ES-I3 (cell line): Measurements from ENCODE around the gene RPS6KB2.

Experiments
- H3K36me3 ChIP-seq: 2 replicates; pipeline ENCODE4 v1.6.1; 2013; ENCODE audit warnings: mild to moderate bottlenecking, low read length, control low read depth, moderate library complexity; ENCODE audit not compliant: insufficient read depth
- H3K4me1 ChIP-seq: 2 replicates; pipeline ENCODE4 v1.6.1; 2013; ENCODE audit warnings: mild to moderate bottlenecking, control low read depth, low read length; ENCODE audit not compliant: insufficient read depth
- H3K9ac ChIP-seq: 2 replicates; pipeline ENCODE4 v1.6.1; 2013; ENCODE audit warnings: low read depth, mild to moderate bottlenecking, low read length, moderate library complexity
- H3K9me3 ChIP-seq: 2 replicates; pipeline ENCODE4 v1.6.1; 2013; ENCODE audit warnings: mild to moderate bottlenecking, low read length, moderate library complexity; ENCODE audit not compliant: control insufficient read depth, insufficient read depth

The RPS6KB2 gene

GRCh38 chr11:67435727-67436458 lies 7.6 kb downstream of the RPS6KB2 start:
- H3K4me1 ChIP-seq: peaks cover 17% of the 10 kb centered on the region; the same call in 1 of the 2 replicates
- H3K9ac ChIP-seq: no peak overlapping the region
- no peaks in the 10 kb centered on the region for H3K9me3 ChIP-seq
- H3K36me3 ChIP-seq: peaks cover 6% of the 10 kb centered on the region; the same call in 1 of the 2 replicates

DNA sequence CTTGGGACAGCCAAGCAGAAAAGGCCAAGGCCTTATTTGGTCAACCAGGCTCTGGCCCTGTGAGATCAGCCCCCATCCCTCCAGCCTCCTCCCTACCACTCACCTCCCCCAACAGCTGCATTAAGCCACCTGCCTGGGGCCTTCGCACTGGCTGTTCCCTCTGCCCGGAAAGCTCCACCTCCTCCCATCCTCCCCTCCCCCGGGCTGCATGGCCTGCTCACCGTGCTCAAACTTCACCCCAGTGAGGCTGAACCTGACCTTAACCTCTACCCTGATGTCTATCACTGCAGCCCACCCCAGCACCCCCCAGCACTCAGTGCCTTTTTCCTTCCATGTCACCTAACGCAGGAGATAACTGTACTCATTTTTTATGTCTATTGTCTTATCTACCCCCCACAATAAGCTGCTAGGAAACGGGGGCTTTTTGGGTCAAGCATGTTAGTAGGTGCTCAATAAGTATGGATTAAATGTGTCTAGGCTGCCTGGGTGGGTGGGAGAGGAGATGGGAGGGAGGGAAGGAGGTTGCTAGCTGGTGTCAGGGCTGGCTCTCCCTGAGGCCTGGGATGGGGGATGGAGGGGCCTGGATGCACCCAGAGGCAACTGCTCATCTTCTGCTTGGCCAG lies 8.3 kb downstream of the RPS6KB2 start:
- Histone ChIP-seq H3K4me1 (peaks cover 17% of the 10 kb centered on the region; the same call in 1 of the 2 replicates), H3K9me3 (no peaks in the 10 kb centered on the region), H3K36me3 (0 out of 2 replicates have a peak, but pooled peaks cover 6% of the 10 kb centered on the region), H3K9ac (no peak overlapping the region)

DNA sequence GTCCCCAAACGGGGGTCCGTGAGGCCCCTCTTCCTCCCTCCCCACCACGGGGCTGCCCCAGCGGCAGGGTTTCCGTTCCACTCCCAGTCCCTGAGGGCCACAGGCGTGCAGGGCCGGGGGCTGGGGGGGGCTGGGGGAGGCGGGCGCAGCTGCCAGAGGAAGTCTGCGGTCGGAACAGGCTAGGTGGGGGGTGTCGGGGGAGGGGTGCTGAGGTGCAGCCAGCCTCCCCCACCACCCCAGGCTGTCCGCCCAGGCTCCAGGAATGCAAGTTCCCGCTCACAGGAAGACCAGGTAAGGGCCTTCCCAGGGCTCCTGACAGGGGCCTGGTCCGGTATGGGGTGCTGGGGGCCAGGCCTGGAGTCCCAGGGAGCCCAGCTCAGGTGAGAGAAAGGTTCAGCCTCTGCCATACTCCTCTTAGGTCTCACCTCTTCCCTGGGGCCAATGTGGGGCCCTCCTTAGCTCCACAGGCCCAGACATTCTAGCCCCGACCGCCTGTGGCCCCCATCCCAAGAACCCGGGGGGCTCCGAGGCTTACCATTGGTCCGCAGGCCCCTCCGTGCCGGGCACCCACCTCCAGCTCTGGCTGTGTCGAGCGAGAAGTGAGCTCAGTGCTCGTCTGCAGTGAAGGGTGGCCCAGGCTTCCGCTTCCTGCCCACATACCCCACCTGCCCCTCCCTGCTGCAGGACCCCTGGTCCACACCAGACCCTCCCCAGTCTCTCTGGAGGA lies 9.0 kb downstream of the RPS6KB2 start, which contains the start of gene PTPRCAP:
Gene PTPRCAP, minus strand, starts transcription at position 601 of the 727 bp plus-strand sequence. Its CDS starts 63 bp downstream, at position 538.
- H3K9ac ChIP-seq: no peak within 1 kb of the TSS
- 0 out of 2 replicates have a peak, but pooled peaks cover 7% of the 10 kb centered on the region for H3K36me3 ChIP-seq
- H3K9me3 ChIP-seq: no peaks in the 10 kb centered on the region
- H3K4me1 ChIP-seq: peaks cover 17% of the 10 kb centered on the region; the same call in 1 of the 2 replicates

GRCh38 chr11:67437809-67438157 lies 9.5 kb downstream of the RPS6KB2 start:
- Histone ChIP-seq H3K9me3 (no peaks in the 10 kb centered on the region), H3K4me1 (peaks cover 17% of the 10 kb centered on the region; the same call in 1 of the 2 replicates), H3K9ac (no peak overlapping the region), H3K36me3 (0 out of 2 replicates have a peak, but pooled peaks cover 7% of the 10 kb centered on the region)

- Histone ChIP-seq H3K9me3 (no peaks in the 10 kb centered on the region), H3K36me3 (0 out of 2 replicates have a peak, but pooled peaks cover 7% of the 10 kb centered on the region), H3K4me1 (peaks cover 17% of the 10 kb centered on the region; the same call in 1 of the 2 replicates), H3K9ac (no peak overlapping the region)
These were observed 10.0 kb downstream of the RPS6KB2 start for GRCh38 chr11:67438158-67438902.

- Histone ChIP-seq H3K36me3 (0 out of 2 replicates have a peak, but pooled peaks cover 7% of the 10 kb centered on the region), H3K9ac (no peak overlapping the region), H3K9me3 (no peaks in the 10 kb centered on the region), H3K4me1 (peaks cover 17% of the 10 kb centered on the region; the same call in 1 of the 2 replicates)
These were observed 11.3 kb downstream of the RPS6KB2 start for GRCh38 chr11:67439321-67440228.

- Histone ChIP-seq H3K4me1 (peaks cover 17% of the 10 kb centered on the region; the same call in 1 of the 2 replicates), H3K9ac (no peak overlapping the region), H3K9me3 (no peaks in the 10 kb centered on the region), H3K36me3 (0 out of 2 replicates have a peak, but pooled peaks cover 7% of the 10 kb centered on the region)
These were observed 12.2 kb downstream of the RPS6KB2 start for GRCh38 chr11:67440229-67441097.

DNA sequence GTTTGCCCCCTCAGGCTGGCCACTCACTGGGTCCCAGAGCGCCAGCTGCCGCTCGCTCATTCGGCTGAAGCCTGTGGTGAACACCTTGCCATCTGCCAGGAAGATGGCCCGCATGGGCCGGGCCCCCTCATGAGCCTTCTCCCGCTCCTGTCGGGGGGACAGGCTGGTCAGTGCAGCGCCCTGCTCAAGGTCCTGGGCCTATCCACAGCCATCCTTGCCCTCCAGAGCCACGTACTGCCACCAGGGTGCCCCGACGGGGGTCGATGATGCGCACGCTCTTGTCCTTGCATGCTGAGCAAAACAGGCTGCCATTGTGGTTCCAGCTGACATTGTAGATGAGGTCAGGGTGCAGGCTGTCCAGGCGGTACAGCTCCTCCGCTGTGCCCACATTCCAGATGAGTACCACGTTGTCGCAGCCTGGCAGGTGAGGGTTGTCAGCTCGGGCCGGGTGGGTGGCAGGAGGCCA lies 12.8 kb downstream of the RPS6KB2 start:
- Histone ChIP-seq H3K9ac (no peak overlapping the region), H3K36me3 (0 out of 2 replicates have a peak, but pooled peaks cover 7% of the 10 kb centered on the region), H3K9me3 (no peaks in the 10 kb centered on the region), H3K4me1 (peaks cover 15% of the 10 kb centered on the region; the same call in 1 of the 2 replicates)

GRCh38 chr11:67441731-67442351 lies 13.5 kb downstream of the RPS6KB2 start:
- Histone ChIP-seq H3K36me3 (0 out of 2 replicates have a peak, but pooled peaks cover 7% of the 10 kb centered on the region), H3K4me1 (peaks cover 10% of the 10 kb centered on the region; the same call in 1 of the 2 replicates), H3K9me3 (no peaks in the 10 kb centered on the region), H3K9ac (no peak overlapping the region)

DNA sequence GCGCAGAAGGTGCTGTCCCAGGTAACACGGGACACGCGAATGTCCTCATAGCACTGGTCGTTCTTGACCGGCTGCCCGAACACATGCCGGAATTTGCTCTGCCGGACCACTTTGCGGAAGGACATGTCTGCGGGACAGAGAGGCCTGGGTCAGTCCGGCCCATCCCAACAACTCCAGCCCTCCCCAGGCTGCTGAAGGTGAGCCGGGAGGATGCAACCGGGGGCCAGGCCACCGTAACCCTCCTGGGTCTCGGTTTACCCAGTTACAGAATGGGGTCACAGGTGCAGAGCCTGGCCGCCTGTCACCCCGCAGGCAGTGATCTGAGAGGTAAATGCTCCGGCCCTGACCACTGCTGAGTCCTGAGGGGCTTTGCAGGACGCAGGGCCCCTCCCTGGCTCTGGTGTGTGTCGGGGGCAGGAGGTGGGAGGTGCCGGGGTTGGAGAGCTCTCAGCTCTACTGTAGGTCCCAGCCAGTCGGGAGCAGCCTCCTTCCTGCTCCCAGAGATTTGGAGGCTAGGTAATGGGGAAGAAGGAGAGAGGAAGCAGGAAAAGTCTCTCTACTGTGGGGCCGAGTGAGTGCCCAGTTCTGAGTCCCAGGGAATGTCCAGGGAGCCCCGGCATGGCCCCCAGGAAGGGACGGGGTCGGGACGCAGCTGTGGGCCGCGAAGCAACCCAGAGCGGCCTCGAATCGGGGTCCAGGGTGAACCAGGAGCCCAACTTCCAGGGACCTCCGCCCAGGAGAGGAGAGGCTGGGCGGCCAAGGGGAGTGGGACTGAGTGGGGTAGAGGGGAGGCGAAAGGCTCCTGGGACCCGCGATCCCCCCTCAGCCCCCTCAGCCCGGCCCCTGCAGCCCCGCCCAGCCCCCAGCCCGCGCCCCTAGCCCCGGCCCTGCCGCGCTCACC lies 14.5 kb downstream of the RPS6KB2 start:
- Histone ChIP-seq H3K9ac (peak overlapping the region; percentile 83), H3K4me1 (peaks cover 3% of the 10 kb centered on the region; the same call in 1 of the 2 replicates), H3K9me3 (no peaks in the 10 kb centered on the region), H3K36me3 (0 out of 2 replicates have a peak, but pooled peaks cover 5% of the 10 kb centered on the region)

GRCh38 chr11:67445515-67445914 lies 17.2 kb downstream of the RPS6KB2 start:
- no peak overlapping the region for H3K9ac ChIP-seq
- H3K4me1 ChIP-seq: no peaks in the 10 kb centered on the region
- H3K36me3 ChIP-seq: 0 out of 2 replicates have a peak, but pooled peaks cover 3% of the 10 kb centered on the region
- H3K9me3 ChIP-seq: no peaks in the 10 kb centered on the region
